ENCODE data around the gene IL20RA. TPM values are rescaled to one million over a fixed set of nuclear protein-coding genes. Genes with fewer than 3 reads are reported as not detected.

The IL20RA gene
- polyA plus RNA-seq, 1 donor: 30.6 TPM

Other genes starting within 250 kb of the IL20RA start
- 7.4 TPM for gene PEX7, start 222.4 kb downstream of the IL20RA start, polyA plus RNA-seq (ENCODE audit: insufficient read length)
- gene SLC35D3, start 122.7 kb downstream of the IL20RA start, polyA plus RNA-seq (ENCODE audit: insufficient read length): 0.06 TPM
- gene IL22RA2, start 128.7 kb upstream of the IL20RA start, polyA plus RNA-seq (ENCODE audit: insufficient read length): not detected
- gene IFNGR1, start 174.4 kb upstream of the IL20RA start, polyA plus RNA-seq (ENCODE audit: insufficient read length): 41.5 TPM